H1 (cell line): ENCODE measurements around the gene IFITM2.

Source experiments
- ASH2L ChIP-seq: fragments of 200-600, 300-600 bp; sonication (generic); IDR thresholded peaks from one replicate; pipeline ENCODE4 v1.7.1; 2017; ENCODE audit warnings: low read length
- CTCF ChIP-seq, 3 experiments: IDR thresholded peaks; 1 replicate in 2 of 3; 2 replicates in 1 of 3; pipeline versions ENCODE4 v1.5.1 to v1.6.1; 2011; ENCODE audit warnings: low read length in 3 of 3, mild to moderate bottlenecking in 3 of 3, inconsistent platforms in 2 of 3, low read depth in 1 of 3, moderate library complexity in 1 of 3; ENCODE audit not compliant: insufficient read depth in 1 of 3; ENCODE audit errors: control extremely low read depth in 1 of 3
- EZH2 ChIP-seq: fragments of 200-600 bp; sonication (generic); IDR thresholded peaks from 2 replicates; pipeline ENCODE4 v1.7.1; 2012; ENCODE audit warnings: low read depth, mild to moderate bottlenecking, moderate library complexity, low read length, inconsistent platforms; ENCODE audit not compliant: severe bottlenecking
- FOSL1 ChIP-seq: IDR thresholded peaks from 2 replicates; pipeline ENCODE4 v1.6.1; 2011; ENCODE audit warnings: mild to moderate bottlenecking, low read depth, low read length, moderate library complexity; ENCODE audit not compliant: insufficient read depth
- GABPA ChIP-seq: IDR thresholded peaks from 2 replicates; pipeline ENCODE4 v1.6.1; 2011; ENCODE audit warnings: mild to moderate bottlenecking, low read length, moderate library complexity, borderline replicate concordance; ENCODE audit not compliant: insufficient read depth
- JUN ChIP-seq: IDR thresholded peaks from 2 replicates; pipeline ENCODE4 v1.6.1; 2011; ENCODE audit warnings: low read depth, mild to moderate bottlenecking, improper control_type of control experiment, low read length
- MAX ChIP-seq: IDR thresholded peaks from 2 replicates; pipeline ENCODE4 v1.6.1; 2012; ENCODE audit warnings: inconsistent platforms
- POLR2A ChIP-seq, 2 experiments: IDR thresholded peaks; 1 replicate in 1 of 2; 2 replicates in 1 of 2; pipeline ENCODE4 v1.6.1; 2011; ENCODE audit warnings: low read depth in 2 of 2, low read length in 2 of 2, mild to moderate bottlenecking in 2 of 2; ENCODE audit errors: control extremely low read depth in 1 of 2
- POLR2AphosphoS5 ChIP-seq: IDR thresholded peaks from 2 replicates; pipeline ENCODE4 v1.6.1; 2011; ENCODE audit warnings: low read depth, low read length
- RAD21 ChIP-seq, 2 experiments: IDR thresholded peaks in 1 of 2; conservative IDR thresholded peaks in 1 of 2; 2 replicates each; pipeline ENCODE4 v1.6.1; 2011; ENCODE audit warnings: low read depth in 2 of 2, low read length in 2 of 2, improper control_type of control experiment in 1 of 2, inconsistent platforms in 1 of 2, mild to moderate bottlenecking in 1 of 2, moderate library complexity in 1 of 2
- SP1 ChIP-seq: IDR thresholded peaks from 2 replicates; pipeline ENCODE4 v1.6.1; 2011; ENCODE audit warnings: low read depth, low read length
- SP4 ChIP-seq: IDR thresholded peaks from 2 replicates; pipeline ENCODE4 v1.6.1; 2012; ENCODE audit warnings: low read length, inconsistent platforms
- TAF7 ChIP-seq: optimal IDR thresholded peaks from 2 replicates; pipeline ENCODE3; 2011; ENCODE audit warnings: low read depth, mild to moderate bottlenecking, inconsistent platforms, low read length, moderate library complexity, borderline replicate concordance
- YY1 ChIP-seq: IDR thresholded peaks from 2 replicates; pipeline ENCODE4 v1.6.1; 2011; ENCODE audit warnings: low read depth, mild to moderate bottlenecking, low read length

- TF ChIP-seq JUN (no peak), POLR2A (IDR thresholded peaks at IDR 0.05; ENCODE audit: control extremely low read depth in 1 of 2, low read depth in 2 of 2, low read length in 2 of 2) (no peak), FOSL1 (no peak), SP4 (no peak), CTCF (IDR thresholded peaks at IDR 0.05; ENCODE audit: control extremely low read depth in 1 of 3, insufficient read depth in 1 of 3, low read depth in 1 of 3, low read length in 3 of 3) (no peak), POLR2AphosphoS5 (no peak), GABPA (no peak), SP1 (no peak), MAX (no peak), EZH2 (no peak), ASH2L (no peak), RAD21 (IDR thresholded peaks at IDR 0.05 in 1 of 2, conservative IDR thresholded peaks at IDR 0.05 in 1 of 2; ENCODE audit: low read depth in 2 of 2, low read length in 2 of 2) (no peak), TAF7 (no peak), YY1 (no peak)
These were observed 20.4 kb downstream of the IFITM2 start for GRCh38 chr11:328012-328411.
